C1 segment of cervical spinal cord (tissue), 14 donors: ENCODE results near the gene UNC50.

Experiments used
- DNase-seq, 14 donors: peaks; one replicate each; lab custom pipeline; 2025; lab: John Stamatoyannopoulos, UW

The UNC50 gene

GRCh38 chr2:98664323-98664722 is 55.9 kb downstream of the UNC50 start:
- no peak for DNase-seq

- DNase-seq, result no peak
Measured at GRCh38 chr2:98665677-98666076, 57.3 kb downstream of the UNC50 start.
